Astrocyte of the cerebellum (primary cell): ENCODE measurements around the gene TENM3.

Source experiments
- DNase-seq: peaks from one replicate; pipeline ENCODE4 v3.0.0-alpha.2; 2011; ENCODE audit warnings: low read depth
- H3K4me3 ChIP-seq: 2 replicates; pipeline ENCODE4 v1.5.1; 2011; ENCODE audit warnings: mild to moderate bottlenecking, low read depth, low read length, moderate library complexity
- CTCF ChIP-seq: IDR thresholded peaks from 2 replicates; pipeline ENCODE4 v1.5.1; 2012; ENCODE audit warnings: low read length, low read depth, moderate library complexity, mild to moderate bottlenecking; ENCODE audit errors: missing control alignments
- in situ Hi-C: cut with HindIII; loops from 2 replicates; pipeline ENCODE4 v1.10.0; 2017; ENCODE audit warnings: low sequenced_read_pairs

The TENM3 gene

GRCh38 chr4:182242787-182243186 lies 415 bp upstream of the TENM3 start:
- DNase-seq, result peak; percentile 26
- in situ Hi-C loops, result no loop called here
- H3K4me3 ChIP-seq, result no peak overlapping the region
- no peak for TF ChIP-seq CTCF

- in situ Hi-C loops, result no loop called here
- TF ChIP-seq CTCF, result no peak
- DNase-seq, result no peak
- no peak overlapping the region for H3K4me3 ChIP-seq
Measured at GRCh38 chr4:182245041-182245440, 1.8 kb downstream of the TENM3 start.

- no peak for DNase-seq
Measured at GRCh38 chr4:182245541-182246215, 2.5 kb downstream of the TENM3 start.

GRCh38 chr4:182246401-182247205 lies 3.4 kb downstream of the TENM3 start:
- no peak for DNase-seq
- no peak overlapping the region for H3K4me3 ChIP-seq
- TF ChIP-seq CTCF, result no peak
- in situ Hi-C loops, result no loop called here

More at GRCh38 chr4:182245541-182246215, 2.5 kb downstream of the TENM3 start:
- in situ Hi-C loops, result no loop called here
- TF ChIP-seq CTCF, result no peak
- H3K4me3 ChIP-seq, result no peak overlapping the region

GRCh38 chr4:182248295-182248694 lies 5.1 kb downstream of the TENM3 start:
- no peak for DNase-seq
- no peak overlapping the region for H3K4me3 ChIP-seq
- no peak for TF ChIP-seq CTCF
- in situ Hi-C loops, result no loop called here

GRCh38 chr4:182250446-182250845 lies 7.2 kb downstream of the TENM3 start:
- TF ChIP-seq CTCF, result no peak
- no peak for DNase-seq
- no peak overlapping the region for H3K4me3 ChIP-seq
- in situ Hi-C loops, result no loop called here
